GM12878 (cell line): ENCODE measurements around the gene B3GNT4. TPM values are rescaled to one million over a fixed set of nuclear protein-coding genes. Genes with fewer than 3 reads are reported as not detected.

ENCODE experiments used
- ATAC-seq: fragments of 200-7000 bp; cut with Tn5 transposase; 3 replicates; pipeline ENCODE4 v1.9.1; 2020; ENCODE audit warnings: mild to moderate bottlenecking, moderate library complexity
- BruUV-seq: library from RNA; stranded (reverse); fragments of 400-500 nt; replicated peaks from 2 replicates; lab custom pipeline; 2021; lab: Mats Ljungman, UMichigan
- CTCF ChIA-PET: fragments of 300-600 bp; sonication (Branson Sonifier 250); formaldehyde crosslinking; extraction: SDS; loops from one replicate; lab custom pipeline; 2021; ENCODE audit warnings: inconsistent platforms; lab: Yijun Ruan, JAX
- POLR2A ChIA-PET: fragments of 350-600 bp; formaldehyde crosslinking; extraction: SDS; loops from one replicate; lab custom pipeline; 2021; ENCODE audit warnings: inconsistent platforms; lab: Charles Lee
- RAD21 ChIA-PET: fragments of 300-600 bp; sonication (Branson Sonifier 250); formaldehyde crosslinking; loops from one replicate; lab custom pipeline; 2023; ENCODE audit warnings: antibody characterized with exemption; ENCODE audit not compliant: unreplicated experiment; lab: Charles Lee
- SMC1A ChIA-PET: fragments of 300-600 bp; sonication (Branson Sonifier 250); formaldehyde crosslinking; loops from one replicate; lab custom pipeline; 2023; ENCODE audit not compliant: unreplicated experiment, uncharacterized antibody; lab: Charles Lee
- DNase-seq: peaks from one replicate; pipeline ENCODE4 v3.0.0-alpha.2; 2011; ENCODE audit warnings: low read depth, low spot score
- FAIRE-seq: peaks from 3 replicates; lab custom pipeline; 2011; peaks lifted over from hg19 to GRCh38; lab: Jason Lieb, UNC
- H2AFZ ChIP-seq: 2 replicates; pipeline ENCODE4 v1.6.0; 2011; ENCODE audit warnings: low read depth, low read length, control low read depth; ENCODE audit not compliant: control insufficient read depth
- H3K27ac ChIP-seq: 2 replicates; pipeline ENCODE4 v1.5.1; 2011; ENCODE audit warnings: control low read depth; ENCODE audit not compliant: control insufficient read depth, insufficient read depth
- H3K27me3 ChIP-seq, 2 experiments: replicated peaks in 1 of 2; 2 replicates each; pipeline versions ENCODE4 v1.6.0 to v1.6.1; 2011; ENCODE audit warnings: low read length in 1 of 2; ENCODE audit not compliant: control insufficient read depth in 2 of 2, insufficient read depth in 2 of 2
- H3K36me3 ChIP-seq, 2 experiments: 2 replicates each; pipeline ENCODE4 v1.5.1; 2011; ENCODE audit warnings: low read length in 1 of 2; ENCODE audit not compliant: control insufficient read depth in 2 of 2, insufficient read depth in 2 of 2
- H3K4me1 ChIP-seq: 2 replicates; pipeline ENCODE4 v1.6.1; 2011; ENCODE audit warnings: mild to moderate bottlenecking, low read length, moderate library complexity, mixed read lengths; ENCODE audit not compliant: control insufficient read depth, insufficient read depth
- H3K4me2 ChIP-seq: 2 replicates; pipeline ENCODE4 v1.6.0; 2011; ENCODE audit warnings: control low read depth; ENCODE audit not compliant: control insufficient read depth, insufficient read depth
- H3K4me3 ChIP-seq: fragments of 200-600 bp; sonication (generic); 2 replicates; pipeline ENCODE4 v1.5.1; 2016
- H3K79me2 ChIP-seq: 2 replicates; pipeline ENCODE4 v1.6.0; 2011; ENCODE audit warnings: low read length; ENCODE audit not compliant: control insufficient read depth, insufficient read depth
- H3K9ac ChIP-seq: 2 replicates; pipeline ENCODE4 v1.8.0; 2011; ENCODE audit warnings: low read length, control low read depth, mixed read lengths; ENCODE audit not compliant: control insufficient read depth, insufficient read depth
- H3K9me3 ChIP-seq: replicated peaks from 3 replicates; pipeline ENCODE4 v1.5.1; 2011; ENCODE audit warnings: mild to moderate bottlenecking, low read length; ENCODE audit not compliant: control insufficient read depth, insufficient read depth
- H4K20me1 ChIP-seq: 2 replicates; pipeline ENCODE4 v1.6.0; 2011; ENCODE audit not compliant: control insufficient read depth, insufficient read depth
- CBX3 ChIP-seq: fragments of 200-600 bp; sonication (generic); IDR thresholded peaks from 2 replicates; pipeline ENCODE4 v1.6.1; 2016; ENCODE audit warnings: low read depth, borderline replicate concordance
- POLR2A ChIP-seq: IDR thresholded peaks from 2 replicates; pipeline ENCODE4 v1.6.1; 2011; ENCODE audit warnings: low read depth, mild to moderate bottlenecking, low read length
- RBBP5 ChIP-seq: fragments of 200-600 bp; sonication (generic); conservative IDR thresholded peaks from 2 replicates; pipeline ENCODE4 v1.6.1; 2016
- RELA ChIP-seq: fragments of 450-650 bp; IDR thresholded peaks from 2 replicates; pipeline ENCODE4 v1.8.0; 2014; ENCODE audit warnings: borderline replicate concordance; ENCODE audit not compliant: partially characterized antibody
- TCF12 ChIP-seq: IDR thresholded peaks from 2 replicates; pipeline ENCODE4 v1.6.1; 2011; ENCODE audit warnings: low read depth, mild to moderate bottlenecking, low read length
- YY1 ChIP-seq: IDR thresholded peaks from 2 replicates; pipeline ENCODE4 v1.6.1; 2011; ENCODE audit warnings: low read depth, mild to moderate bottlenecking, low read length
- ZNF274 ChIP-seq: IDR thresholded peaks from one replicate; pipeline ENCODE4 v1.8.0; 2011; ENCODE audit not compliant: insufficient read length, insufficient read depth
- WGBS: methylation state at CpG from one replicate; pipeline ENCODE4 v1.1.6; 2016; ENCODE audit warnings: low lambda C conversion rate; ENCODE audit not compliant: insufficient replicate concordance, insufficient coverage; ENCODE audit errors: missing lambda C conversion rate; 5-methylcytosine and 5-hydroxymethylcytosine counted together
- in situ Hi-C: fragments of 300-500 bp; cut with MboI; formaldehyde crosslinking; loops from 9 replicates; pipeline ENCODE4 v1.14.3; 2018; ENCODE audit warnings: mixed read lengths
- intact Hi-C: fragments of 100-400 bp; cut with micrococcal nuclease; formaldehyde crosslinking; loops from one replicate; pipeline ENCODE4 v1.14.2; 2022; ENCODE audit not compliant: unreplicated experiment
- polyA plus RNA-seq, 11 experiments: library from polyadenylated mRNA; depleted of rRNA in 4 of 11; unstranded in 6 of 11; stranded (reverse) in 5 of 11; fragments of >200 nt; fragmentation: Nextera tagmentation in 4 of 11; fragmentation: Illumina TruSeq in 1 of 11; extraction: Ambion mirVana in 4 of 11; extraction: Trizol in 1 of 11; gene quantifications; 1 replicate in 1 of 11; 2 replicates in 10 of 11; pipeline versions ENCODE4 v1.2.1 to v1.2.3, GENCODE V29; 2011 to 2016; ENCODE audit warnings: inconsistent platforms in 2 of 11, missing spikeins in 2 of 11, low read depth in 1 of 11
- total RNA-seq, 4 experiments: library from RNA; depleted of rRNA in 3 of 4; stranded (reverse); fragments of >200 nt in 3 of 4; fragmentation: Illumina TruSeq in 1 of 4; extraction: Trizol in 1 of 4; gene quantifications; 2 replicates each; pipeline versions ENCODE4 v1.2.1 to v1.2.3, GENCODE V29; 2013 to 2021
- TF ChIP-seq, protein P1 (sequence below): IDR thresholded peaks from 2 replicates; pipeline ENCODE4 v1.6.1; 2011; ENCODE audit warnings: low read depth, low read length, improper control_type of control experiment, borderline replicate concordance
- TF ChIP-seq, protein P2 (sequence below), 3 experiments: IDR thresholded peaks in 2 of 3; conservative IDR thresholded peaks in 1 of 3; 2 replicates each; pipeline ENCODE4 v1.5.1; 2011; ENCODE audit warnings: low read depth in 3 of 3, low read length in 3 of 3, mild to moderate bottlenecking in 3 of 3, control low read depth in 2 of 3, moderate library complexity in 2 of 3, inconsistent platforms in 1 of 3, mixed read lengths in 1 of 3; ENCODE audit not compliant: control insufficient read depth in 2 of 3, insufficient read depth in 1 of 3; ENCODE audit errors: extremely low read depth in 1 of 3
- TF ChIP-seq, protein P3 (sequence below): IDR thresholded peaks from 2 replicates; pipeline ENCODE4 v1.6.1; 2012; ENCODE audit warnings: mild to moderate bottlenecking, low read depth, low read length

The B3GNT4 gene
- total and polyA plus RNA-seq, 10 of the 15 experiments (the other 5 are each of a cell fraction or from before 2014, with no cell fraction given), result 0.04 to 0.95 (median 0.88) TPM; not detected in 7

DNA sequence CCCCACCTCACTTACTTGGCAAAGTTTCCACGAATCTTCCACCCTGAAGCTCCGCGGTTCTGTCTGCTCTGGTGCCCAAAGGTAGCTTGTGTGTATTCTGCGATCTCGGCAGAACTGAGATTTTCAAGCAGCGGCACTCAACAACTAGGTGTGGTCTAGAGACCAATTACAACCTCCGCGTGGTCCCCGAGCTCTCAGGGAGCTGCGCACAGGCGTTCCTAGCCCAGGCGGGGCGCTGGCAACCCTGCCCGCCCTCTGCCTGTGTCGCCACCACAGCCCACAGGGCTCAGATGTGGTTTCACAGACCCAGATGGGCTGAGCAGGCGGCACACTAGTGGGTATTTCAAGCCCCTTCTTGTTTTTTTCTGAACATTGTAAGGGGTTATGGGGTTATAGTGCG lies 23.8 kb downstream of the B3GNT4 start:
- Histone ChIP-seq H3K27me3 (no peaks in the 10 kb centered on the region), H4K20me1 (no peaks in the 10 kb centered on the region; the same call in 1 of the 2 replicates), H2AFZ (no peak overlapping the region), H3K36me3 (peaks cover 0 to 4% of the 10 kb centered on the region in 2 experiments; a peak in 3 of 4 replicates), H3K9me3 (no peaks in the 10 kb centered on the region), H3K27ac (no peak overlapping the region), H3K4me1 (peaks cover 16% of the 10 kb centered on the region), H3K4me3 (no peak overlapping the region), H3K4me2 (no peak overlapping the region), H3K79me2 (peaks cover 23% of the 10 kb centered on the region), H3K9ac (no peak overlapping the region)
- 98% methylated on average over 17 of the region's 17 CpGs for WGBS
- in situ Hi-C loops (no loop called here), intact Hi-C loops (no loop called here)
- ChIA-PET POLR2A (interaction anchor here (1.5 kb wide), 1 partner anchor 40 kb away, joined by 4 read pairs; no protein-coding TSS in a partner anchor), CTCF (interaction anchor here (2.3 kb wide), 1 partner anchor 129 kb away, joined by 6 read pairs; no protein-coding TSS in a partner anchor), SMC1A (interaction anchor here (0.6 kb wide), 1 partner anchor 101 kb away, joined by 3 read pairs; no protein-coding TSS in a partner anchor), RAD21 (no interaction called here)
- DNase-seq (no peak), ATAC-seq (no peak), FAIRE-seq (no peak)
- BruUV-seq, result no TSS peak
- TF ChIP-seq ZNF274, result no peak
- no peak for TF ChIP-seq RBBP5
- TF ChIP-seq, protein P1, sequence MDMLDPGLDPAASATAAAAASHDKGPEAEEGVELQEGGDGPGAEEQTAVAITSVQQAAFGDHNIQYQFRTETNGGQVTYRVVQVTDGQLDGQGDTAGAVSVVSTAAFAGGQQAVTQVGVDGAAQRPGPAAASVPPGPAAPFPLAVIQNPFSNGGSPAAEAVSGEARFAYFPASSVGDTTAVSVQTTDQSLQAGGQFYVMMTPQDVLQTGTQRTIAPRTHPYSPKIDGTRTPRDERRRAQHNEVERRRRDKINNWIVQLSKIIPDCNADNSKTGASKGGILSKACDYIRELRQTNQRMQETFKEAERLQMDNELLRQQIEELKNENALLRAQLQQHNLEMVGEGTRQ, result no peak
- no peak for TF ChIP-seq POLR2A
- no peak for TF ChIP-seq CBX3
- TF ChIP-seq TCF12, result no peak
- TF ChIP-seq, protein P2, sequence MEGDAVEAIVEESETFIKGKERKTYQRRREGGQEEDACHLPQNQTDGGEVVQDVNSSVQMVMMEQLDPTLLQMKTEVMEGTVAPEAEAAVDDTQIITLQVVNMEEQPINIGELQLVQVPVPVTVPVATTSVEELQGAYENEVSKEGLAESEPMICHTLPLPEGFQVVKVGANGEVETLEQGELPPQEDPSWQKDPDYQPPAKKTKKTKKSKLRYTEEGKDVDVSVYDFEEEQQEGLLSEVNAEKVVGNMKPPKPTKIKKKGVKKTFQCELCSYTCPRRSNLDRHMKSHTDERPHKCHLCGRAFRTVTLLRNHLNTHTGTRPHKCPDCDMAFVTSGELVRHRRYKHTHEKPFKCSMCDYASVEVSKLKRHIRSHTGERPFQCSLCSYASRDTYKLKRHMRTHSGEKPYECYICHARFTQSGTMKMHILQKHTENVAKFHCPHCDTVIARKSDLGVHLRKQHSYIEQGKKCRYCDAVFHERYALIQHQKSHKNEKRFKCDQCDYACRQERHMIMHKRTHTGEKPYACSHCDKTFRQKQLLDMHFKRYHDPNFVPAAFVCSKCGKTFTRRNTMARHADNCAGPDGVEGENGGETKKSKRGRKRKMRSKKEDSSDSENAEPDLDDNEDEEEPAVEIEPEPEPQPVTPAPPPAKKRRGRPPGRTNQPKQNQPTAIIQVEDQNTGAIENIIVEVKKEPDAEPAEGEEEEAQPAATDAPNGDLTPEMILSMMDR (IDR thresholded peaks at IDR 0.05 in 2 of 3, conservative IDR thresholded peaks at IDR 0.05 in 1 of 3; ENCODE audit: control insufficient read depth in 2 of 3, extremely low read depth in 1 of 3, insufficient read depth in 1 of 3, low read depth in 3 of 3, low read length in 3 of 3), result no peak
- TF ChIP-seq YY1, result no peak
- TF ChIP-seq RELA, result no peak
- TF ChIP-seq, protein P3, sequence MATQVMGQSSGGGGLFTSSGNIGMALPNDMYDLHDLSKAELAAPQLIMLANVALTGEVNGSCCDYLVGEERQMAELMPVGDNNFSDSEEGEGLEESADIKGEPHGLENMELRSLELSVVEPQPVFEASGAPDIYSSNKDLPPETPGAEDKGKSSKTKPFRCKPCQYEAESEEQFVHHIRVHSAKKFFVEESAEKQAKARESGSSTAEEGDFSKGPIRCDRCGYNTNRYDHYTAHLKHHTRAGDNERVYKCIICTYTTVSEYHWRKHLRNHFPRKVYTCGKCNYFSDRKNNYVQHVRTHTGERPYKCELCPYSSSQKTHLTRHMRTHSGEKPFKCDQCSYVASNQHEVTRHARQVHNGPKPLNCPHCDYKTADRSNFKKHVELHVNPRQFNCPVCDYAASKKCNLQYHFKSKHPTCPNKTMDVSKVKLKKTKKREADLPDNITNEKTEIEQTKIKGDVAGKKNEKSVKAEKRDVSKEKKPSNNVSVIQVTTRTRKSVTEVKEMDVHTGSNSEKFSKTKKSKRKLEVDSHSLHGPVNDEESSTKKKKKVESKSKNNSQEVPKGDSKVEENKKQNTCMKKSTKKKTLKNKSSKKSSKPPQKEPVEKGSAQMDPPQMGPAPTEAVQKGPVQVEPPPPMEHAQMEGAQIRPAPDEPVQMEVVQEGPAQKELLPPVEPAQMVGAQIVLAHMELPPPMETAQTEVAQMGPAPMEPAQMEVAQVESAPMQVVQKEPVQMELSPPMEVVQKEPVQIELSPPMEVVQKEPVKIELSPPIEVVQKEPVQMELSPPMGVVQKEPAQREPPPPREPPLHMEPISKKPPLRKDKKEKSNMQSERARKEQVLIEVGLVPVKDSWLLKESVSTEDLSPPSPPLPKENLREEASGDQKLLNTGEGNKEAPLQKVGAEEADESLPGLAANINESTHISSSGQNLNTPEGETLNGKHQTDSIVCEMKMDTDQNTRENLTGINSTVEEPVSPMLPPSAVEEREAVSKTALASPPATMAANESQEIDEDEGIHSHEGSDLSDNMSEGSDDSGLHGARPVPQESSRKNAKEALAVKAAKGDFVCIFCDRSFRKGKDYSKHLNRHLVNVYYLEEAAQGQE, result no peak
